HG02678 (cell line): ENCODE data around the gene METTL25.
A peak's percentile ranks its signal among the peaks of the same experiment; 100 is the strongest.

Experiments
- ATAC-seq: cut with Tn5 transposase; IDR thresholded peaks from one replicate; pipeline ENCODE4 v1.9.1; 2021; ENCODE audit warnings: mild to moderate bottlenecking, moderate library complexity; ENCODE audit not compliant: unreplicated experiment

Gene METTL25

DNA sequence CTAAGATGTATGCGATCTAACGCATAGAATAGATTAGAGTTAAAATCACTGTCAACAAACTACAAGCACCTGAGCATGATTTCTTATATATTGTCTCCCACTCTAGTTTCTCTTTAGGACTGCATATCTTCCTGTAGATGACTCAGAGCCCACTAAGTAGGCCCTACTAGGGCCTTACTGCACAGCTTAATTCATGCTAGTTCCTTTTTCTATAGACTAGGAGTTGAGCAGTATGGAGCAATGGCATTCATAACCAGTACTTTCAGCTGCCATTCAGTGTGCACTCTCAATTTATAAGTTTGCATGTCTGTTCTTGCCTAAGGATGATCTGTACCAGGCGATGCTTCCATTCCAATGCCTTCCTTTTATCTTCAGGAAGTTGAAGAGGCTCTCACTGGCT is 103.5 kb downstream of the METTL25 start:
- ATAC-seq: no peak

DNA sequence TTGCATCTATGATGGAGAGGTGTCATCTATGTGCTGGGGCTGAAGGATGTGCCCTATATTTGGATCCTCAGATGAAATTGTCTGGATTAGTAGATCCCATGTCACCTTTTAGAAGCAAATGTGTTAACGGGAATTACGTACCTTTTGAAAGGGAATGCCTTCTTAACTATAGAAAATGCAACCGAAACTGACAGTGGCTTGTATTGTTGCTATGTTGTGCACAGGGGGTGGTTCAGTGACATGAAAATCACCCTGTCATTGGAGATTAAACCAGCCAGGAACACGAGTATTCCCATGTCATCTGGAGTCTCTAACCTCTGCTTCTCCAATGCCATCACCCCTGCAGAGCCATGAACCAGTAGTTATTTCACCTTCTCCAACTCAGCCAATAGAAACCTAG is 110.2 kb downstream of the METTL25 start:
- no peak for ATAC-seq

DNA sequence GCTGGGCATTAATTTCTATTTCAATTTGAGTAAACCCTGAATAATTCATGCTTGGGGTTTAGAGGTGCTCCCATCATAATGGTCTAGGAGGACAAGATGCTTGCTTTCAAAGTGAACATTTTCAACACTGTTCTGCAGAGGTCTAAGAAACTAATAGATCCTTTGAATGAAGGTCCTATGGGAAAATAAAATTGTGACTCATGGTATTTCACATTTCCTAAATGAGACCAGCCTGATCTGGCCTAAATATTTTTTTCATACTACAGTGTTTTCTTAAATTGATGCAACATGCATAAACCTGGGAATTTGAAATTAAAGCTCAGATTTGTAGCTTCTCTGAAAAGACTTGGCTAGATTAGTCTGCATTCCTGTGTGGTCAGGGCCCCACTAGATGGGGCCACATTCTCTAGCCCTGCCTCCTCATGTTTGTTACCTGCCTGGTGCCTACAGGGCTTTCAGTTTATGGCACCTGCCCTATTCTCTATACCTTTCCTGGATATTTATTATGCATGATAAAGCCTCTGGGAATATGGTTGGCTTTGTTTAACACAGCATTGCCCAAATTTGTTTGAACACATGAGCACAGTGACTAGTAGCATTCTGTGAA is 112.7 kb downstream of the METTL25 start:
- ATAC-seq: no peak

DNA sequence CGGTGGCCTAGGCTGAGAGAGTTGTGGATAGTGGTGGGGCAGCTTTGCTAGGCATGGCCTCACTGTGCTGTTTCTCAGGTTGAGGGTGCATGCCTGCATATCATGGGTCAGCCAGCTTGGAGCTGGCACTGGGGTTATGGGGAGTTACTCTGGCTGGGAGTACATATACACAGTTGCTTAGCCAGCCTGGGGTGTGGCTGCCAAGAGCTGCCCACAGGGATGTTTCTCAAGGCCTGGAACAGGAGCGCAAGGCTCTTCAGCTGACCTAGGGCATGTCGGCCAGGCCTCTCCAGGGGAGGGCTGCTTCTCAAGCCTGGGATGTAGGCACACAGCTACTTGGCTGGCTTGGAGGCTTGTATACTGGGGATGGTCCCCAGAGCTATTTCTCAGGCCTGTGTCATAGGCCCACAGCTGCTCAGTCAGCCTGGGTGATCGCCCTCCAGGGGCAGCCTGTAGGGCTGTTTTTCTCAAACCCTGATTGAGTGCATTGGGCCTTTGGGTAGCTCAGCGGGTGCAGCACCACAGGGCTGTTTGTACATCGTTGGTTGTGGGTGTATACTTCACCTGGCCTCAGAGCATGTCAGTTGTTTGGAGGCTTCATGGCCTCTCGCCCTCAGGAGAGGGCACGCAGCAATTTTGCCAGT is 114.9 kb downstream of the METTL25 start:
- ATAC-seq: no peak

DNA sequence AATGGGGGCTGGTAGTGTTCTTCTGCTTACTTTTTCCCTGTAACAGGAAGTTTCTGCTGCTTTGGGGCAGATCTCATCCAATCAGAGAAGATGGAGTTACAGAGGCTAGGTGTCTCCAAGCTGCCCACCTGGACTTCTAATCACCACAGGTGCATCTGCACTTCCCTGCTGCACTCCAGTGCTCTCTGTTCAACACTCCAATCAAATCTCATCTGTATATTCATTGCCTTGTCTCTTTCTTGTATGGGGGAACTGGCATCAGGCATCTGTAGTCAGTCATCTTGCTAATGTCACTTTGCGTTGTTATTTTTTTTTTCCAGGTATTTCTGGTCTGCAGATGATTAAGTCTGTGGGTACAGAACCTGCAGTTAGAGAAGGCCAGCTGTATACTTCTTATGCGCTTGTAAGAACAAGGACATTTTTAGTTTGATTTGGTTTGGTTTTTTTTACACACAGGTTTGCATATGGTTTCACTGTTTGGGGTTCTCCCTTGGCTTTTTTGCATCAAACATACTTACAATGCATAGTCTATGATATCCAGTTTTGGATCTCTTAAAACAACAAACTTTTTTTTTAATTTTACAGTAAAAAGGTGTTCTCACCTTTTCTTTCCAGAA is 116.0 kb downstream of the METTL25 start:
- peak; percentile 88 for ATAC-seq

DNA sequence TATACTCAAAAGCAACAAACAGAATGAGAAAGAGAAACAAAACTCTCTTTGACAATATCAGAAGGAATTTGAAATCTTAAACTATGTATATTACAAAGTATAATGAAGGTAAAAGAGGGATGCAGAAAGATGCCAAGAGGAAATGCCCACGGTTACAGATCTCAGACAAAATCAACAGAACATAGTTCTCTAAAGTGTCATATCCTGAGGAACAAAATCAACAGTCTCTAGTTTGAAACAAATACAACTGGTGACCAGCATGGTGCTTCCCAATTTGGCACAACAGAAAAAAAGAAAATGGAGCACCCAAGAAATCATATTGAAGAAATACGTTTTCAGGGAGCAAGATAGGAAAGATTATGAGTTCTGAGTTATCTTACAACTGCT is 116.5 kb downstream of the METTL25 start:
- peak; percentile 19 for ATAC-seq

DNA sequence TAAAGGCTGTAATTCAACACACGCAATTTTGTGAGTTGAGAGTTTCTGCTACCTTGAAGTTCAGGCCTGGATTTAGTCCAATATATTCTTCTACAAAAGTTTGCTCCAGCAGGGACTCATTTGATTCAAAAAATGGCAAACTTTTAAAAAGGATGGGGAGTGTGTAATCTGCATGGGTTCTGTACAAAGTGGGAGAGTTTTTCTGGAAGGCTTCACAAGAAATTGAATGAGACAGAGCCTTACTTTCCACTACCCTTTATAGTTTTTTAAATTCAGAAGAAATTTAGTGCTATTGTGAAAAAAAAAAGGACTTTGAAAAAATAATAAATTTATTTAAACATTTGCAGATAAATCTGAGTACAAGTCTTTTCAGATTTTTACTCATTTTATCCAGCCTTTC is 116.9 kb downstream of the METTL25 start:
- ATAC-seq: no peak

DNA sequence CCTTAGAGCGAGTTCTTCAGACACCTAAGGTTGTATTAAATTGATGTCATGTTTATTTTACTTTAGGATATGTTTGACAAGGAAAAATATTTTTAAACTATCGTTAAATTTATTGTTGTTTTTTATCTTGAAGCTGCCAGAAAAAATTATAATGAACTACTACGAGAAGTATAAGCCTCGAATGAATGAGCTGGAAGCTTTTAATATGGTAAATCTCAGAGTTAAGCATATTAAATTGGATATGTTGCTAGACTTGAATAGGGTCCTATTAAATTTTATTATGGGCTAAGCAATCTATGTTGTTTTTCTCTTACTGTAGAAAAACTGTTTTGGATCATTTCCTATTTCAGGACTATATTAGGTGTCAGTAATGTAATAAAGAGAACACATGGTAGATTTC is 118.2 kb downstream of the METTL25 start:
- ATAC-seq: no peak

DNA sequence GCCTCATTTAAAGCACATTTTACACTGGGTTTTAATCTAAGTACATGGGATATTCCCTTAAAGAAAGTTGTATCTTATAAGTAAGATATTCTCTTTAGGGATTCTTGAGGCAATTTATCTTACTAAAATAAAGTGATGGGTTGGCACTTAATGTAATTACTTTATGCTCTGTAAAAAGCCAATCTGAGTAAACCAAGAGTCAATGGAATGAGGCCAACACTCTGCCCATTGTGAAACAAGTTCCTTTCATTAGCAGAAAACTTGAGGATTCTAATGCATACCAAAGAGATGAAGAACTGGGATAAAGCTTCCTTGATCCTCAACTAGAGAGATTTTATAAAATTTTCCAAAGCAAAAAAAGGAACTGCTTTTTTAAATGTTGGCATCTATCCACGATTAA is 121.2 kb downstream of the METTL25 start:
- no peak for ATAC-seq

DNA sequence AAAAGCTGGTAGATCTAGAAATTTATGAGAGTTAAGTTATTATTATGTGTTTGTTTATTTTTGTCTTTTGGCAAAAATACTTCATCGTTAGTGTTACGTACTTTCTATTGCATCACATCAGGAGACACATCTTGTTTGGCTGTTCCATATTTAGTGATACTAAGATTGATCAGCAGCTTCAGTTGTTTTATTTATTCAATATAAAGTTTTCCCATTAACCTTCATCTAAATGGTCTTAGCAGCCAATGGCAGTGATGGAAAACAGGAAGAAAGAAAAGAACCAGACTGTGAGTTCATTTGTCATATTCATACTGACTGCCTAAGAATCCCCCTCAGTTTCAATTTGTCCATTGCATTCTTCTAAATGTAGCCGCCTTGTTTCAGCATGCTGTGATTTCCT is 122.3 kb downstream of the METTL25 start:
- no peak for ATAC-seq

DNA sequence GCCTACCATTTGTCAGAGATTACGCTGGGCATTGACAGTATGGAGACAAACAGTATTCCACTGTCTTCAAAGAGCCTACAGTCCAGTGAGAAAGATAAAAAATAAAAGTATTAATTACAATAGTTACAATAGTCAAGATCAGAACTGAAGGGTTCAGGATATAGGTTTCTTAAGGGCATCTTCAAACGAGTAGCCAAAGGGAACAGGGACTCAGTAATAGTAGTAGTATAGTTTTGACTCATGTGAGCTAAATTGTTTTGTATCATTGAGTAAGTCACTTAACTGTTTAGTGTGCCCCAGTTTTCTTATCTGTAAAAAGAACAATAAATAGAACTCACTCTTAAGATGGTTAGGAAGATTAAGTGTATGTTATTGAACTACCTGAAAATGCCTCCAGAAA is 123.6 kb downstream of the METTL25 start:
- no peak for ATAC-seq

DNA sequence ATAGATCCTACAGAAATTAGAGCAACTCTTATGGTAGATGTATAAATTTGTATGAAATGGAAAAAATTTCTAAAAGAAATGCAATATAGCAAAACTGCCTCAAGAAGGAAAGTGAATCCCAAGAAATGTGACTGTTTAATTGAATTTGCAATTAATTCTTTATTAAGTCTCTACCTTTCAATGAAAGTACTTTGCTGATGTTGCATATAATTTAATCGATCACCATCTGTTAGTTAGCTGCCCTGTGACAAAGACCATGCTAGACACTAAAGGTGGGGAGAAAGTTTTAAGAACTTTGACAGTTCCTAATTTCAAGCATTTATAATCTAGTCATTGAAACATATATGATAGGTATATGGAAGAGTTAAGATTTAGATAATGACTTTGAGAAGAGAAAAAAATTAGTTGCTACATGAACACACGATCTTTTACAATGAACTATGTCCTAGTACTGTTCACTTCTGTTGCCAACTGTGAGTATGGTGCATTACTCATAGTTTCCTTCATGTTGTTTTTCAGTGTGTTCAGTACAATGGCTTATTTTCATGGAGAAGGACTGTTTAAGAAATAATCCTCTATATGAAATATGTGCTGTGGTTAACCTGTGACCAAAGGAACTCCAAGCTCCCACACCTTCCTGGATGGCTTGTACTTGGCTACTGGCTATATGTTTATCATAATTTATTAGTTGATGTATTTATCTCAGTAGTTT is 128.4 kb downstream of the METTL25 start:
- no peak for ATAC-seq

DNA sequence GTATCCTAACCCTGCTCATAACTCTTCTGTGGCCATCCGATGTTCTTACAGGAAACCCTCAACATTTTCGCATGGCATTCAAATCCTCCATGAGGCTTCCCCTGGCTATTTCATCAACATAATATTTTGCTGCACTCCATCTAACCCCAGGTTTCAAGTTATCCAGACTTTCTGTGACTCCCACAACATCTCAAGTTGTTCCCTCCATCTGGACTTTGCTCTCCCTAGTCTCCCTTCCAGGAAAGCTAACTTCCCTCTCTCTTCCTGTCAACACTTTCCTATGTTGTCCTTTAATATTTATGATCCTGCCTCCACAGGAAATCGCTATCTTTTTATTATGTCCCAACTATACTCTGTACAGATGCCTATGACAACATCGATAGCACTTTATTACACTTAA is 146.1 kb downstream of the METTL25 start:
- no peak for ATAC-seq

DNA sequence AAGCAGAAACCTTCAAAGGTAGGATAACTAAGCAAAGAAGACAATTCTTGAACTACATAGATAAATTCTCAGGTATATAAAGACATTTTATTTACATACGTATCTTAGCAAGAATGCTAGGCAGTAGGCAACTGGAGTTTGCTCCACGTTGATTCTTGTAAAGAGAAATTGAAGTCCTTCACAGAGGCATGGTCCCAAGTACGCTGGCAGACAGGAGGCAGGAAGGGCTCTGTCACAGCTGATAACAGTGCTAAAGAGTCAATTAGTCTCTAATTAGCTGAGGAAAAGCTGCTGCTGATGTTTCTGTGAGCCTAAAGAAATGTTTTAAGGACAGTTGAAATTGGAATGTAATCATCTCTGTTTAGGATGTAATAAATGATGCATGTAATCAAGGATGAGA is 146.8 kb downstream of the METTL25 start:
- no peak for ATAC-seq

DNA sequence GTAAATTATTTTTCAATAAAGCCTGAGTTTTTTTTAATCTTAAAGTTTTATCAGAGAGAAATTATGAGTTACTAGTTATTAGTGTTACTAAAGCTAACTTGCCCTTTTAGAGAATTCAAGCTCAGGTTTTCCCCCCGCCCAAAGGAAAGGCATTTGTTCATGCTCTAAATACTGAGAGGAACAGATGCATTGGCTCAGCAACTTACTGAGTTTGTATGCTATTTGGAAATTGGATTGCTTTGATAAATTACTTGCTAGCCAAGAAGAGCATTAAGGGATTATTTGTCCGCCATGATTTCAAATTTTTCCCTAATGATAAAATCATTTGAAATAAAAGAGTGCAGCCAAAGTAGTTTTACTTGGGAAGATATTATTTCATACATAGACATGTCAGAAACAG is 149.4 kb downstream of the METTL25 start:
- ATAC-seq: no peak

DNA sequence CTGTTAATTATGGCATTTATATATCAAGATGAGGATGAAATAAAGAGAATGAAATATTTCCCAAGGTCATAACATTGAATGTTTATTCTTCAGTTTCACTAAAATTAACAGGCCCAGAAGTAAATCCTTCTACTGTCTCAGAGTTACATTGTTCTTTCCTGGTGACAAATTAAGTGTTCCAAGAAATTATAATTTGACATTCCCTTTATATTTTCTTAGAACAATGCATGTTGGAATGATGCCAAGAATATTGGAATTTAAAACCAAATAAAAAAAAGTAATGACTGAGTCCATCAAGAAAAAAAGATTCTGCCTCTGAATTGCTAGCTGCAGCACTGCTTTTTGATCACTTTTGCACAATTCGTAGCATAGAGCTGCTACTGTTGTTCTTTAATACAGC is 152.1 kb downstream of the METTL25 start:
- ATAC-seq: no peak

DNA sequence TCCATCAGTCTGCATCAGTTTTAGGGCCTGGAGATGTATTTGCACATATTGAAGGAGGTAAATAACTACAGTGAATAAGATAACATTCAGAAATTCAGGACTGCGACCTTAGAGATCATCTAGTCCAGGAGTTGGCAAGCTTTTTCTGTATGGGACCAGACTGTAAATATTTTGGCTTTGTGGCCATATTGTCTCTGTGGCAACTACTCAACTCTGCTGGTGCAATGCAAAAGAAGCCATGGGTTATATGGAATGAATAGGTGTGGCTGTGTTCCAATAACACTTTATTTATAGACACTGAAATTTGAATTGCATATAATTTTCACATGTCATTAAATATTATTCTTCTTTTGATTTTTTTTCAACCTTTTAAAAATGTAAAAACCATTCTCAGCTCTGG is 156.6 kb downstream of the METTL25 start:
- ATAC-seq: no peak

DNA sequence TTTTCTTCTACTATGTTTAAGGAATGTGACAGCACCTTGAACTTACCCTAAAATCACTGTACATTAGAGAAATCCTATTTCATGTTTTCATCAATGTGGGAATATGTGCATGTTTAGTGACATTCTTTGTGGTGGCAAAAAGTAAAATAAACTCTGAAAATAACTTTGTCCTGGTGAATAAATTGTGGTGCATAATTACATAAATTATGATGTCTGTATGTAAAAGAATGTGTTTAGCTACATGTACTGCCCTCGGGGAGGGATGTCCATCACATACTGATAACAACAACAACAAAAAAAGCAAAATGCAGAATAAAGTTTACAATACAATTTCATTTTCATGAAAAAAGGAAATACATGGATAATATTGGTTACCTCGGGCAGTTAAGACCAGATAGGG is 157.3 kb downstream of the METTL25 start:
- ATAC-seq: no peak

DNA sequence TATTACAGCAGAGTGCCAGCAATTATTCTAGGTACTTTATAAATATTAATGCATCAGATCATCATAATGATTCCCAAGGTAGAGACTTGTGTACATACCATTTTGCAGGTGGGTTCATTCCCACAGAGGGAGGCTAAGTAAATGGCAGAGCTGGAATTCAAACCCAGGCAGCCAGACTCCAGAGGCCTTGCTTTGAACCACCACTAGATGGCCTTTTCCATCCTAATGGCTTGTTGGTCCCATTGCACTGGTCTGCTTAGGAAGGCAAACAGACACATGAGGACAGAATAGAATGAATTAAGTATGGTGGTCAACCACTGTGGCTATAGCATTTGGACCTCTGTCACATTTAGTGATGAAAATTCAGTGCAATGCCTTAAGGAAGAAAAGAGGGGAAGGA is 158.7 kb downstream of the METTL25 start:
- ATAC-seq: peak; percentile 87

DNA sequence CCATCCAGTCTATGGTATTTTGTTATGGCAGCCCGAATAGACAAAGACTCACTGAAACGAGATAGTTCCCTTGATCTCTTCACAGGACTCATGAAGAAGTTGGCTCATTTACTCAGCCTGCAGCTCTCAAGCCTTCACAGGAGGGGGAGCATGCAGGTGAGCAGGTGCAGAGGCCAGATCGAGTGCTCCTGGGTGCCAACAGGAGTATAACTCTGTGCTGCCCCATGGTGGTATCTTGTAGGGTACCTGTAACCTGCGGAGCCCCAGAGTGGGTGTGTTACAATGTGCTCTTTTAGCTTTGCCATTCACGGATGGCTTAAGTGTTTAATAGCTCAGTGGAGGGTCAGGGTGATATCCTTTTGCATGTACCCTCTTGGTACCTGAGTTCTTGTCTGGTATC is 159.5 kb downstream of the METTL25 start:
- ATAC-seq: no peak

DNA sequence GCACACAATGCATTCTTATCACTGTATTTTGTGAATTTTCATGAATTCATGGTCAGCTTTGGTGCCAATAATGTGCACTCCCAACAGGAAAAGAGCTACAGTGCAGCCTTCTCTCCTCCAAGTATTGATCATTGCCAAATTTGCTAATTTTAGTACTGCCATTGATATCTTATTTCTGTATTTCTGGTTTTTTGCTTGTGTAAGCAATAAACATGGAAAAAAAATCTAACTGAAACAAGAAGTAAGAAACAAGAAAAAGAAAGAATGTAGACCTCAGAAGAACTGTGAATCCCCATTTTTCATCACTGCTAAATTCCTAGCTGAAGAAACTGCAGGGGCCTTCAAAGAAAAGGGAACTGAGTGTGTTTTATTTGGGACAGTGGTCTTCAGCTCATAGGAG is 161.2 kb downstream of the METTL25 start:
- no peak for ATAC-seq

DNA sequence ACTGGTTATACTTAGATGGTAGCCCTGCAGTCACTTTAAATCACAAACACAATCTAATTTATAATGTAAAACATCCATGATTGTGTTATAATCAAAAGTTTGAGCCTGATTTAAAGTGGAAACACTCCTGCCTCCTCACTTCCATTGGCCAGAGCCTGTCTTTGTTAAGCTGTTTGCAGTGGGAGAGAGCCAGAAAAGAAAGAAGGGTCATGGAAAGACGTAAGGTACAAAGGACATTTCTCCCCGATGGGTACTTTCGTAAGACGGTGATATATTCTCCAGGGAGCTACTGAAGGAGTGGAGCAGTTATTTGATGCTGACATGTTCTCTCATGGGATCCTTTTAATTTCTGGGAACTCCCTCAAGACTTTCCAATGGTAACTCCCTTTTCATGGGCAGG is 164.0 kb downstream of the METTL25 start:
- ATAC-seq: no peak
